HUDEP-2 (cell line): Measurements from ENCODE around the gene SMYD2.

Source experiments
- DNase-seq, 76 experiments: peaks; one replicate each; lab custom pipeline; 2025; ENCODE audit not compliant: unreplicated experiment in 76 of 76; lab: John Stamatoyannopoulos, UW

The SMYD2 gene

GRCh38 chr1:214327514-214327913 lies 46.6 kb downstream of the SMYD2 start:
- no peak for DNase-seq

- peak in 62 of 76 experiments; percentile 10 to 76 (median 44) for DNase-seq
Measured at GRCh38 chr1:214328770-214329469, 48.0 kb downstream of the SMYD2 start.

GRCh38 chr1:214329470-214330220 lies 48.7 kb downstream of the SMYD2 start:
- no peak for DNase-seq

GRCh38 chr1:214330222-214330621 lies 49.3 kb downstream of the SMYD2 start:
- DNase-seq: no peak

GRCh38 chr1:214330715-214331114 lies 49.8 kb downstream of the SMYD2 start:
- DNase-seq: no peak

GRCh38 chr1:214331180-214331579 lies 50.2 kb downstream of the SMYD2 start:
- DNase-seq: no peak

GRCh38 chr1:214331827-214332423 lies 51.0 kb downstream of the SMYD2 start:
- DNase-seq: peak in 42 of 76 experiments; percentile 2 to 63 (median 26)

GRCh38 chr1:214332946-214333798 lies 52.2 kb downstream of the SMYD2 start:
- DNase-seq: peak in 20 of 76 experiments; percentile 1 to 35 (median 14)

- no peak for DNase-seq
Measured at GRCh38 chr1:214335567-214335966, 54.6 kb downstream of the SMYD2 start.

GRCh38 chr1:214337015-214337414 lies 56.1 kb downstream of the SMYD2 start:
- no peak for DNase-seq

- no peak for DNase-seq
Measured at GRCh38 chr1:214337511-214337910, 56.6 kb downstream of the SMYD2 start.

GRCh38 chr1:214338212-214338611 lies 57.3 kb downstream of the SMYD2 start:
- no peak for DNase-seq

GRCh38 chr1:214341459-214341858 lies 60.5 kb downstream of the SMYD2 start:
- no peak for DNase-seq

- no peak for DNase-seq
Measured at GRCh38 chr1:214341932-214342331, 61.0 kb downstream of the SMYD2 start.

GRCh38 chr1:214342525-214342924 lies 61.6 kb downstream of the SMYD2 start:
- no peak for DNase-seq

- no peak for DNase-seq
Measured at GRCh38 chr1:214344897-214345296, 63.9 kb downstream of the SMYD2 start.

GRCh38 chr1:214349008-214349407 lies 68.0 kb downstream of the SMYD2 start:
- no peak for DNase-seq

GRCh38 chr1:214349781-214350180 lies 68.8 kb downstream of the SMYD2 start:
- no peak for DNase-seq

- DNase-seq: no peak
Measured at GRCh38 chr1:214351551-214352277, 70.8 kb downstream of the SMYD2 start.

- no peak for DNase-seq
Measured at GRCh38 chr1:214352838-214353237, 71.9 kb downstream of the SMYD2 start.
